Natural killer cell treated with Interleukin-12 subunit alpha and Interleukin-12 subunit beta and Interleukin-15 and Interleukin-18, amount 100 ng/mL, for 72 hours (primary cell): ENCODE results near the gene RPL10A. TPM values are rescaled to one million over a fixed set of nuclear protein-coding genes. Genes with fewer than 3 reads are reported as not detected.
"Not testable (repeated sequence)": the region's sequence is repeated elsewhere in the genome, so short reads cannot be mapped to it uniquely, and the experiment has no call there.

ENCODE experiments used
- ATAC-seq, 2 donors: fragments of 150-1000 bp; cut with Tn5 transposase in 1 of 2; sonication (Bioruptor Pico), chemical (Tn5 transposase) in 1 of 2; 2 replicates each; pipeline ENCODE4 v1.10.0; 2021
- DNase-seq: peaks from one replicate; pipeline ENCODE4 v3.0.0; 2022; ENCODE audit warnings: low spot score
- H3K27ac Mint-ChIP-seq, 2 donors: 1 replicate in 1 of 2; 2 replicates in 1 of 2; pipeline ENCODE4 v1.8.0; 2022; ENCODE audit warnings: mixed read lengths in 2 of 2, mild to moderate bottlenecking in 1 of 2, moderate library complexity in 1 of 2
- H3K27me3 Mint-ChIP-seq, 2 donors: 1 replicate in 1 of 2; 2 replicates in 1 of 2; pipeline ENCODE4 v1.8.0; 2022; ENCODE audit warnings: mixed read lengths in 2 of 2
- H3K36me3 Mint-ChIP-seq: one replicate; pipeline ENCODE4 v1.8.0; 2022; ENCODE audit warnings: mixed read lengths
- H3K4me1 Mint-ChIP-seq, 2 donors: 1 replicate in 1 of 2; 2 replicates in 1 of 2; pipeline ENCODE4 v1.8.0; 2022; ENCODE audit warnings: low read depth in 2 of 2, mixed read lengths in 2 of 2, mild to moderate bottlenecking in 1 of 2
- H3K4me3 Mint-ChIP-seq: one replicate; pipeline ENCODE4 v1.8.0; 2022; ENCODE audit warnings: mixed read lengths
- H3K9me3 Mint-ChIP-seq: 2 replicates; pipeline ENCODE4 v1.8.0; 2022; ENCODE audit warnings: mixed read lengths
- total RNA-seq, 2 donors: library from RNA; stranded (reverse); gene quantifications; one replicate each; pipeline ENCODE4 v1.2.3, GENCODE V29; 2022

The RPL10A gene
- total RNA-seq = 1,000 to 10,000 TPM in 1 of 2 donors, 100 to 1,000 TPM in 1; 874 to 1,110 TPM

DNA sequence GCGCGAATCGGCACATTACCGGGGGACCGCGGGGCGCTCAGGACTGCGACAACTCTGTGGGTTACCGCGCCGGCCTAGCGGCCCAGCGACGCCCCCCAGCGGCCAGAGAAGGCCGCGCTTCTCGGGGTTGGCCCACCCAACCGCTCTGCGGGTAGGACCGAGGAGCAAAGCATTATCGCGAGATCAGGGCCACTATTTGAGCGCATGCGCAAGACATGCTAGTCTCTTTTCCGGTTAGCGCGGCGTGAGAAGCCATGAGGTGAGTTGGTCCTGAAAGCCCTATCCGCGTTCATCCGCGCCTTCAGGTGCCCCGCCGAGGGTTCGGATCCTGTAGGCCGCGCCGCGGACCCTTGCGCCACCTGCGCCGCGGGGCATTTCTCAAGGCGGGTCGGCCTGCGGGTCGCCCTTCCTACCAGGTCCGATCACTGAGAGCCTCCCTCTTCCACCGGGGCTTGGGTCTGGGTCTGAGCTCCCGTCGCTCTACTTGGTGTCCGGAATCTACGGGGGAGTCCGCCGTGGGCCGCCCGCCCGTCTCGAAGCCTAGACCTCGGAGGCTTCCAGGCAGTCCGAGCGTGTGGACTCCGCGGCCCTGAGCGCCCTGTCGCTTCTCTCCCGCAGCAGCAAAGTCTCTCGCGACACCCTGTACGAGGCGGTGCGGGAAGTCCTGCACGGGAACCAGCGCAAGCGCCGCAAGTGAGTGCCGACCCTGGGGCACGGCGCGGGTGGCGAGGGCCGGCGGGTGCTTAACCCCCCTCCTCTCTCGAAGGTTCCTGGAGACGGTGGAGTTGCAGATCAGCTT lies at the start of gene RPL10A:
RPL10A (plus strand) TSS at position 221 of the 799 bp plus-strand sequence; CDS start at position 255, 34 bp downstream.
- DNase-seq (peak; percentile 96), ATAC-seq (peak; percentile 96)
- Mint-ChIP-seq H3K4me3 (peak within 1 kb of the TSS; percentile 96), H3K9me3 (no peaks in the 10 kb centered on the region), H3K27me3 (no peaks in the 10 kb centered on the region), H3K4me1 (peaks cover 25 to 32% of the 10 kb centered on the region in 2 donors), H3K36me3 (peaks cover 25% of the 10 kb centered on the region), H3K27ac (peak within 1 kb of the TSS; percentile 91 to 95)

DNA sequence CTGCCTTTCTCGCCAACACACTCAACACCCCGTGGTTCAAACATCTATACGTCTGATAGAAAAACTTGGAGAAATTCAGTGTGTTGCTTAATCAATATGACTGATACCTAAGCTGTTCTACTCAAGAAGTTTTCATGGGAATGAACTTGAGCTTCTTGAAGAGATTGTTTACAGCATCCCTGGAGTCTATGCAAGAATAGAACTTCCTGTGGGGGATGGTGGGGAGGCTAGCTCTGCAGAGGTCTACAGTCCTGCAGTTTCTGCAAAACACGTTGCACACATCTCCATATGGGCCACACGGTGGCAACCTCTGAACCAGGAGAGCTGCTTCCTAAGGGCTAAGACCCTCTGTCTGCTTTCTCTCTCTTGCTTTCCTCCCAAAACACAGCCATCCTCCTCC lies 48.8 kb upstream of the RPL10A start:
- H3K4me1 Mint-ChIP-seq = peaks cover 13 to 23% of the 10 kb centered on the region in 2 donors
- peaks cover 4% of the 10 kb centered on the region for H3K36me3 Mint-ChIP-seq
- no peak overlapping the region for H3K27ac Mint-ChIP-seq
- ATAC-seq (no peak), DNase-seq (no peak)
- H3K4me3 Mint-ChIP-seq = no peak overlapping the region
- H3K27me3 Mint-ChIP-seq = no peaks in the 10 kb centered on the region
- no peaks in the 10 kb centered on the region for H3K9me3 Mint-ChIP-seq

DNA sequence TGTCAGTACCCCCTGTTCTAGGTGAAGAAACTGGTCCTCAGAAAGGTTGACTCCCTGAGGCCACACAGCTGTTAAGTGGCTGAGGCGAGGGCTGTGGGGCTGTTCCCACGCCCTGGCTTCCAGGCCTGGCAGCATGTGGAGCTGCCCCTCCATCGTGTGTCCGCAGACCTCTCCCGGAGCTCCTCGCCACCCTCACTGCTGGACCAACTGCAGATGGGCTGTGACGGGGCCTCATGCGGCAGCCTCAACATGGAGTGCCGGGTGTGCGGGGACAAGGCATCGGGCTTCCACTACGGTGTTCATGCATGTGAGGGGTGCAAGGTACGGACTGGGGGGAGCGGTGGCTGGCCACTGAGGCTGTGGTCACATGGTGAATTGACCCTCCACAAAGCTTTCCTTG lies 48.2 kb upstream of the RPL10A start:
- Mint-ChIP-seq H3K4me3 (no peak overlapping the region), H3K27ac (no peak overlapping the region), H3K9me3 (no peaks in the 10 kb centered on the region), H3K27me3 (no peaks in the 10 kb centered on the region), H3K4me1 (peaks cover 13 to 23% of the 10 kb centered on the region in 2 donors), H3K36me3 (peaks cover 4% of the 10 kb centered on the region)
- no peak for DNase-seq
- no peak for ATAC-seq

DNA sequence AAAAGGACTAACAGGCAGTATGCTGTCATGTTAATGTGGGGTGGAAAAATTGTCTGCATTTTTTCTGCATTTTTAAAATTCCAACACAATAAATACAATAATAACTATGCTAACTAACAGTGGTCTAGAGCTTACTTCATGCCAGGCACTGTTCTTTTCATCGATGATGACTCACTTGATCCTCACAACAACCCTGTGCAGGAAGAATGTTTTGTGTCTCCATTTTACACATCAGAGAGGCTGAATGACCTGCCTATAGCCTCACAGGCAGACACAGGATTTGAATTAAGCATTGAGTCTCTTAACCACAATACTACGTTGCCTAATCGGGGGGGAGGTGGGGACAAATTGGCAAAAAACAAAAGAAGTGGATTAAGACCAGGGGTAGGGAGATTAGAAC lies 42.9 kb upstream of the RPL10A start:
- peaks cover 14% of the 10 kb centered on the region for H3K36me3 Mint-ChIP-seq

DNA sequence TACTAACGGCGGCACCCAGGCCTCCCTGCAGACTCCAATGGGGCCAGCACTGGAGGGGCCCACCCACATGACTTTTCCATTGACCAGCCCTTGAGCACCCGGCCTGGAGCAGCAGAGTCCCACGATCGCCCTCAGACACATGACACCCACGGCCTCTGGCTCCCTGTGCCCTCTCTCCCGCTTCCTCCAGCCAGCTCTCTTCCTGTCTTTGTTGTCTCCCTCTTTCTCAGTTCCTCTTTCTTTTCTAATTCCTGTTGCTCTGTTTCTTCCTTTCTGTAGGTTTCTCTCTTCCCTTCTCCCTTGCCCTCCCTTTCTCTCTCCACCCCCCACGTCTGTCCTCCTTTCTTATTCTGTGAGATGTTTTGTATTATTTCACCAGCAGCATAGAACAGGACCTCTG lies 42.1 kb upstream of the RPL10A start:
- peaks cover 6% of the 10 kb centered on the region for H3K9me3 Mint-ChIP-seq
- peaks cover 14% of the 10 kb centered on the region for H3K36me3 Mint-ChIP-seq
- H3K27me3 Mint-ChIP-seq = no peaks in the 10 kb centered on the region
- H3K4me3 Mint-ChIP-seq = no peak overlapping the region
- H3K4me1 Mint-ChIP-seq = peaks cover 0 to 2% of the 10 kb centered on the region in 2 donors
- DNase-seq (no peak), ATAC-seq (no peak)
- H3K27ac Mint-ChIP-seq = no peak overlapping the region

More for the DNA sequence above, 42.9 kb upstream of the RPL10A start:
- DNase-seq (no peak), ATAC-seq (no peak)
- H3K4me1 Mint-ChIP-seq = peaks cover 0 to 2% of the 10 kb centered on the region in 2 donors
- no peak overlapping the region for H3K27ac Mint-ChIP-seq
- no peaks in the 10 kb centered on the region for H3K27me3 Mint-ChIP-seq
- H3K4me3 Mint-ChIP-seq = no peak overlapping the region
- peaks cover 6% of the 10 kb centered on the region for H3K9me3 Mint-ChIP-seq

DNA sequence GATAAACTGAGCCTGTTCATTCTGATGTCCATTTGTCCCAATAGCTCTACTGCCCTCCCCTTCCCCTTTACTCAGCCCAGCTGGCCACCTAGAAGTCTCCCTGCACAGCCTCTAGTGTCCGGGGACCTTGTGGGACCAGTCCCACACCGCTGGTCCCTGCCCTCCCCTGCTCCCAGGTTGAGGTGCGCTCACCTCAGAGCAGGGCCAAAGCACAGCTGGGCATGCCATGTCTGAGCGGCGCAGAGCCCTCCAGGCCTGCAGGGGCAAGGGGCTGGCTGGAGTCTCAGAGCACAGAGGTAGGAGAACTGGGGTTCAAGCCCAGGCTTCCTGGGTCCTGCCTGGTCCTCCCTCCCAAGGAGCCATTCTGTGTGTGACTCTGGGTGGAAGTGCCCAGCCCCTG lies 40.8 kb upstream of the RPL10A start:
- Mint-ChIP-seq H3K9me3 (peaks cover 6% of the 10 kb centered on the region), H3K4me3 (no peak overlapping the region), H3K4me1 (no peaks in the 10 kb centered on the region), H3K27ac (no peak overlapping the region), H3K36me3 (peaks cover 14% of the 10 kb centered on the region), H3K27me3 (no peaks in the 10 kb centered on the region)
- no peak for ATAC-seq
- no peak for DNase-seq

DNA sequence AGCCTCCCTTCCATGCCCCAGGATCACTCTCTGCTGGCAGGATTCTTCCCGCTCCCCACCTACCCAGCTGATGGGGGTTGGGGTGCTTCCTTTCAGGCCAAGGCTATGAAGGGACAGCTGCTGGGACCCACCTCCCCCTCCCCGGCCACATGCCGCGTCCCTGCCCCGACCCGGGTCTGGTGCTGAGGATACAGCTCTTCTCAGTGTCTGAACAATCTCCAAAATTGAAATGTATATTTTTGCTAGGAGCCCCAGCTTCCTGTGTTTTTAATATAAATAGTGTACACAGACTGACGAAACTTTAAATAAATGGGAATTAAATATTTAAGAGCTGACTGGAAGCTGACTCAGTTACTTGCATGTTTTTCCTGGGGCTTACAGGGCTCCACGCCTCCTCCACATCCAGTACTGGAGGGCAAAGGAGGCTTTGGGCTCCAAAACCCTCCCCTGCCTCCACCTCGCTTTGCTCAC lies 40.3 kb upstream of the RPL10A start:
- Mint-ChIP-seq H3K27me3 (no peaks in the 10 kb centered on the region), H3K4me1 (no peaks in the 10 kb centered on the region), H3K9me3 (peaks cover 6% of the 10 kb centered on the region), H3K4me3 (no peak overlapping the region), H3K36me3 (peaks cover 14% of the 10 kb centered on the region), H3K27ac (no peak overlapping the region)
- DNase-seq (no peak), ATAC-seq (no peak)

DNA sequence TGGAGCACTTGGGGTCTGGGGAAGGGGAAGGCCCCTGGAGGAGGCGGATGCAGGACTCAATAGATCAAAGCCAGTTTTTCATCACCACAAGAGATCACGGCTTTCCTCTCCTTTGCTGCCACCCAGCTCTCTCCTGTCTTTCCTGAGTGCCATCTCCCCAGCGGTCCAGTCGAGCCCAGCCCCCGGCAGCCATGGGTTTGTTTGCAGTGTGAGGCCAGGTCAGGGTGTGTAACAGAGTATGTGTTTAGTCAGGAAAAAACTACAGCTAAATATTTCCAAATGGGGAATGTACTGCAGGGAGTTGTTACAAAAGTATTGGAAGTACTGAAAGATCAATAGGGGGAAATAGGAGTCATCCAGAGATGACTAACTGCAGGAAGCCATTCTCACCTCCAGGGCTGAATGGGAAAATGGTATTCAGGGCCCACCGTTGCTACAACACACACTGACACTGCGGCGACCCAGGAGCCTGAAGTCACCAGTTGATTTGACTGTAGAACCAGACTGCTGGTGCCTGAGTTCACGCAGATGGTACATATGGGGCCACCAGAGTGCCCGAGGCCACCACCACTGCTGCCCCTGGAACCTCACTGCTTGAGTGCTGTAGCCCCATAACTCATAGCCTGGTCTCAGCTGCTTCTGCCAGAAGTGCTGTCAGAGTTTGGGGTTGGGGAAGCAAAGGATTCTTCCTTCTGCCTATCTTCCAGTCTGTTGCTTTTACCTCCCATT lies 39.6 kb upstream of the RPL10A start:
- Mint-ChIP-seq H3K27ac (no peak overlapping the region), H3K27me3 (no peaks in the 10 kb centered on the region), H3K9me3 (peaks cover 6% of the 10 kb centered on the region), H3K4me3 (no peak overlapping the region), H3K36me3 (peaks cover 14% of the 10 kb centered on the region), H3K4me1 (no peaks in the 10 kb centered on the region)
- DNase-seq (no peak), ATAC-seq (no peak)

DNA sequence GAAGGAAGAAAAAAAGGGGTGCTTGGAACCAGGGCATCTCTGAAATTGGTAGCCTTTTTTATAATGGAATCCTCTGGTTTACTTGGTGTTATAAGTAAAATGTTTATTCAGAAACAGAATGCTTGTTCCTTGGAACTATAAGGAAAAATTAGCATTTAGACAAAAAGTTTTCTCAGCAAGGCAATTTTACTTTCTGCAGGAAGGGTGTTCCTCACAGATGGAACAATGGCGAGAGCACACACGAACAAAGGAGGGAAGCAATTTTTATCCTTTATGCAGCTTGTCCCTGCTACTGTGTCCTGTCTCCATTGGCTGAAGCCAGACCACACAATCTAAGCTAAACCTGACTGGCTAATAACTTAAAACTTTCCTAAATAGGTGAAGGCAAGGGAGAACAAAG lies 38.7 kb upstream of the RPL10A start:
- no peak for DNase-seq
- no peak overlapping the region for H3K27ac Mint-ChIP-seq
- ATAC-seq = no peak
- peaks cover 14% of the 10 kb centered on the region for H3K36me3 Mint-ChIP-seq
- H3K27me3 Mint-ChIP-seq = no peaks in the 10 kb centered on the region
- no peak overlapping the region for H3K4me3 Mint-ChIP-seq
- no peaks in the 10 kb centered on the region for H3K4me1 Mint-ChIP-seq
- peaks cover 6% of the 10 kb centered on the region for H3K9me3 Mint-ChIP-seq

DNA sequence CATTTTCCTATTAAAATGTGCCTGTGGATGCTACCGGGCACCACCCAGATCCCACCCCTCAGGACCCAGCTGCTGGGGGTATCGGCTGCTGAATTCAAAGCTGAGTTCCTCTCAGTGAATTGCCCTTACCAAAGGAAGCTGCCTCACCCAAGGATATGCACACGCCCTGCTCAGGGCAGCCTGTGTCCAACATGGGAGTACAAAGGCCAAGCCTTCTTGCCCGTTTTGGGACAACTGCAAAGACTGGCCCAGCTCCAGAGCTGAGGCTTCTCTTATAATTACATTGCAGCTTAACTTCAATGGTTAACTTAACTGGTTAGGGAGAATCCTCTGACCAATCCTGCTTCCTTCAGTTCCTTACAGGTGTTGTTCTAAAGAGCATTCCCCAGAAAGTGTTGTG lies 35.9 kb upstream of the RPL10A start:
- DNase-seq = no peak
- Mint-ChIP-seq H3K36me3 (peaks cover 14% of the 10 kb centered on the region), H3K4me1 (no peaks in the 10 kb centered on the region), H3K27ac (no peak overlapping the region), H3K4me3 (no peak overlapping the region), H3K9me3 (peaks cover 6% of the 10 kb centered on the region), H3K27me3 (no peaks in the 10 kb centered on the region)
- no peak for ATAC-seq

GRCh38 chr6:35432702-35433101 lies 35.5 kb upstream of the RPL10A start:
- not testable (repeated sequence) for ATAC-seq, H3K4me1 Mint-ChIP-seq, H3K27me3 Mint-ChIP-seq, DNase-seq, H3K9me3 Mint-ChIP-seq, H3K27ac Mint-ChIP-seq, H3K4me3 Mint-ChIP-seq
- H3K36me3 Mint-ChIP-seq = peaks cover 14% of the 10 kb centered on the region

- ATAC-seq (peak in 1 of 2 donors; percentile 17), DNase-seq (no peak)
- no peak overlapping the region for H3K27ac Mint-ChIP-seq
- H3K9me3 Mint-ChIP-seq = no peaks in the 10 kb centered on the region
- no peaks in the 10 kb centered on the region for H3K36me3 Mint-ChIP-seq
- H3K27me3 Mint-ChIP-seq = no peaks in the 10 kb centered on the region
- no peaks in the 10 kb centered on the region for H3K4me1 Mint-ChIP-seq
- no peak overlapping the region for H3K4me3 Mint-ChIP-seq
These were observed 32.9 kb upstream of the RPL10A start for GRCh38 chr6:35435074-35435837.

GRCh38 chr6:35436071-35436857 lies 31.9 kb upstream of the RPL10A start:
- H3K27me3 Mint-ChIP-seq = no peaks in the 10 kb centered on the region
- no peak overlapping the region for H3K27ac Mint-ChIP-seq
- H3K36me3 Mint-ChIP-seq = no peaks in the 10 kb centered on the region
- no peaks in the 10 kb centered on the region for H3K4me1 Mint-ChIP-seq
- ATAC-seq = no peak
- no peak overlapping the region for H3K4me3 Mint-ChIP-seq
- H3K9me3 Mint-ChIP-seq = no peaks in the 10 kb centered on the region
- DNase-seq = no peak
